HepG2 (cell line): Measurements from ENCODE around the gene RHAG. TPM values are rescaled to one million over a fixed set of nuclear protein-coding genes. Genes with fewer than 3 reads are reported as not detected.

Source experiments
- ATF1 ChIP-seq: IDR thresholded peaks from 2 replicates; pipeline ENCODE4 v1.6.1; 2016; ENCODE audit warnings: mild to moderate bottlenecking, control low read depth
- CEBPG ChIP-seq: IDR thresholded peaks from 2 replicates; pipeline ENCODE4 v1.6.1; 2016
- CREB1 ChIP-seq, 2 experiments: fragments of 450-650 bp in 1 of 2; IDR thresholded peaks; 2 replicates each; pipeline ENCODE4 v1.6.1; 2016 to 2017; ENCODE audit warnings: control low read depth in 1 of 2, mild to moderate bottlenecking in 1 of 2, missing compliant biosample characterization in 1 of 2, missing genetic modification characterization in 1 of 2
- DPF2 ChIP-seq: sonication (generic); formaldehyde crosslinking; IDR thresholded peaks from 2 replicates; pipeline ENCODE4 v1.4.0; 2020; ENCODE audit warnings: mild to moderate bottlenecking, low read depth, missing genetic modification reagents, borderline replicate concordance
- FOXK1 ChIP-seq: sonication (generic); formaldehyde crosslinking; IDR thresholded peaks from 2 replicates; pipeline ENCODE4 v1.4.0; 2020; ENCODE audit warnings: low read depth, missing genetic modification reagents, borderline replicate concordance
- GABPA ChIP-seq, 2 experiments: IDR thresholded peaks; 2 replicates each; pipeline ENCODE4 v1.6.1; 2011 to 2016; ENCODE audit warnings: low read depth in 2 of 2, low read length in 1 of 2, missing biosample characterization in 1 of 2, missing genetic modification characterization in 1 of 2
- GATAD2A ChIP-seq: IDR thresholded peaks from 2 replicates; pipeline ENCODE4 v1.6.1; 2016
- HOXA5 ChIP-seq: sonication (generic); formaldehyde crosslinking; IDR thresholded peaks from 2 replicates; pipeline ENCODE4 v1.4.0; 2020; ENCODE audit warnings: missing genetic modification reagents
- HOXD1 ChIP-seq: sonication (generic); formaldehyde crosslinking; IDR thresholded peaks from 2 replicates; pipeline ENCODE4 v1.5.0; 2020; ENCODE audit warnings: missing genetic modification reagents
- KAT8 ChIP-seq: IDR thresholded peaks from 2 replicates; pipeline ENCODE4 v1.6.1; 2016; ENCODE audit warnings: missing genetic modification reagents, missing compliant biosample characterization
- NONO ChIP-seq, 2 experiments: fragments of 450-650 bp in 1 of 2; sonication (generic) in 1 of 2; formaldehyde crosslinking in 1 of 2; IDR thresholded peaks in 1 of 2; conservative IDR thresholded peaks in 1 of 2; 2 replicates each; pipeline versions ENCODE4 v1.6.1 to v1.8.0; 2017 to 2022; ENCODE audit warnings: mild to moderate bottlenecking in 1 of 2, missing genetic modification reagents in 1 of 2, moderate library complexity in 1 of 2
- NR2F6 ChIP-seq, 2 experiments: IDR thresholded peaks; 2 replicates each; pipeline ENCODE4 v1.6.1; 2016; ENCODE audit warnings: antibody characterized with exemption in 1 of 2, mild to moderate bottlenecking in 1 of 2
- PPARG ChIP-seq: conservative IDR thresholded peaks from 2 replicates; pipeline ENCODE4 v1.6.1; 2016; ENCODE audit warnings: missing biosample characterization, missing genetic modification reagents
- SAP130 ChIP-seq: IDR thresholded peaks from 2 replicates; pipeline ENCODE4 v1.6.1; 2016; ENCODE audit warnings: low read depth
- SETDB1 ChIP-seq: sonication (generic); formaldehyde crosslinking; IDR thresholded peaks from 2 replicates; pipeline ENCODE4 v1.5.1; 2020; ENCODE audit warnings: missing genetic modification reagents, mild to moderate bottlenecking, borderline replicate concordance
- SOX13 ChIP-seq, 3 experiments: fragments of 450-650 bp in 1 of 3; sonication (generic) in 1 of 3; formaldehyde crosslinking in 1 of 3; IDR thresholded peaks in 2 of 3; conservative IDR thresholded peaks in 1 of 3; 2 replicates each; pipeline versions ENCODE4 v1.5.0 to v1.6.1; 2016 to 2020; ENCODE audit warnings: antibody characterized with exemption in 1 of 3, mild to moderate bottlenecking in 1 of 3, missing compliant biosample characterization in 1 of 3, missing genetic modification reagents in 1 of 3, moderate library complexity in 1 of 3
- TBX2 ChIP-seq: sonication (generic); formaldehyde crosslinking; IDR thresholded peaks from 2 replicates; pipeline ENCODE4 v1.5.0; 2020; ENCODE audit warnings: missing genetic modification reagents, mild to moderate bottlenecking, borderline replicate concordance
- ZNF296 ChIP-seq: sonication (generic); formaldehyde crosslinking; conservative IDR thresholded peaks from 2 replicates; pipeline ENCODE4 v1.5.0; 2020; ENCODE audit warnings: mild to moderate bottlenecking, missing genetic modification reagents
- ZNF441 ChIP-seq: sonication (generic); formaldehyde crosslinking; IDR thresholded peaks from 2 replicates; pipeline ENCODE4 v1.7.0; 2021; ENCODE audit warnings: missing genetic modification reagents, borderline replicate concordance
- polyA plus RNA-seq, 8 experiments: library from polyadenylated mRNA; depleted of rRNA in 3 of 8; stranded (reverse) in 7 of 8; unstranded in 1 of 8; fragments of >200 nt; fragmentation: Illumina TruSeq in 4 of 8; extraction: Trizol in 4 of 8; gene quantifications; 2 replicates each; pipeline versions ENCODE4 v1.2.1 to v1.2.3, GENCODE V29; 2011 to 2016; ENCODE audit warnings: low read depth in 4 of 8, missing spikeins in 1 of 8, mixed read lengths in 1 of 8; ENCODE audit not compliant: insufficient read depth in 1 of 8
- total RNA-seq, 5 experiments: library from RNA; depleted of rRNA; stranded (reverse); fragments of >200 nt; fragmentation: Illumina TruSeq; extraction: Trizol; gene quantifications; 2 replicates each; pipeline ENCODE4 v1.2.3, GENCODE V29; 2016; ENCODE audit warnings: low read depth in 1 of 5
- TF ChIP-seq, protein P1 (sequence below): sonication (generic); formaldehyde crosslinking; IDR thresholded peaks from 2 replicates; pipeline ENCODE4 v1.4.0; 2020; ENCODE audit warnings: missing genetic modification reagents
- TF ChIP-seq, protein P2 (sequence below): IDR thresholded peaks from 2 replicates; pipeline ENCODE4 v1.6.1; 2016; ENCODE audit warnings: mild to moderate bottlenecking
- TF ChIP-seq, protein P3 (sequence below): sonication (generic); formaldehyde crosslinking; IDR thresholded peaks from 2 replicates; pipeline ENCODE4 v1.4.0; 2020; ENCODE audit warnings: missing genetic modification reagents, borderline replicate concordance

Gene RHAG
- total and polyA plus RNA-seq, 2 of the 13 experiments (the other 11 are each of a cell fraction or from before 2014, with no cell fraction given): not detected

DNA sequence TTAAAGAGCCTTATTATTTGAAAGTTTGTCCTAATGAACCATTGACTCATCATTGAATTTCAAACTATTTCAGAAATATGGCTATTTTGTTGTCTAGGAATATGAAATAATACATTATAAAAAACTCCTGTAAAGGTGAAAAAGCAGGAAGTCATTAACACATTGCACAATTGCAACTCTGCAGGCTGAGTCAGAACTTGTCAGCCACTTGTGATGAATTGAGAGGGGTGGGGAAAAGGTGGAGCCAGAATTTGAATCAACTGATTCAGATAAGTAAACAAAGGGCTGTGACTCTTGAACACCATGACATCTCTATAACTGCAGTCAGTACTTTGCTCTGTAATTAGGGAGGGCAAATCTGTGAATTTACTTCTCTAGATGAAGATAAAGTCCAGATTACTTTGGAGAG, 80.2 kb downstream of the RHAG start (continued):
- TF ChIP-seq SOX13 (IDR thresholded peaks at IDR 0.05) (0 out of 2 replicates have a peak, but pooled peaks have one; percentile 48), SOX13 (CRISPR knock-in tag; conservative IDR thresholded peaks at IDR 0.05 in 1 of 2, IDR thresholded peaks at IDR 0.05 in 1 of 2) (peak in 1 of 2 experiments; percentile 75; a peak in 2 of 4 replicates), NR2F6 (IDR thresholded peaks at IDR 0.05) (peak; percentile 41; the same call in 1 of the 2 replicates), NR2F6 (CRISPR knock-in tag; IDR thresholded peaks at IDR 0.05) (0 out of 2 replicates have a peak, but pooled peaks have one; percentile 7), DPF2 (CRISPR knock-in tag) (peak; percentile 40; the same call in 1 of the 2 replicates), ZNF296 (no peak), HOXA5 (CRISPR knock-in tag) (peak; percentile 99), NONO (IDR thresholded peaks at IDR 0.05) (no peak), NONO (CRISPR knock-in tag; conservative IDR thresholded peaks at IDR 0.05) (no peak), SETDB1 (CRISPR knock-in tag) (no peak), HOXD1 (CRISPR knock-in tag) (peak; percentile 98), FOXK1 (peak; percentile 60; the same call in 1 of the 2 replicates), GABPA (IDR thresholded peaks at IDR 0.05; ENCODE audit: low read depth, low read length) (no peak), GABPA (CRISPR knock-in tag; IDR thresholded peaks at IDR 0.05; ENCODE audit: low read depth) (peak; percentile 39; the same call in 1 of the 2 replicates), SAP130 (CRISPR knock-in tag) (peak; percentile 79), PPARG (CRISPR knock-in tag) (0 out of 2 replicates have a peak, but pooled peaks have one; percentile 25), CEBPG (peak; percentile 93), ATF1 (CRISPR knock-in tag) (0 out of 2 replicates have a peak, but pooled peaks have one; percentile 47), CREB1 (IDR thresholded peaks at IDR 0.05) (no peak), CREB1 (CRISPR knock-in tag; IDR thresholded peaks at IDR 0.05) (peak; percentile 54), GATAD2A (CRISPR knock-in tag) (peak; percentile 73), ZNF441 (CRISPR knock-in tag) (no peak), KAT8 (CRISPR knock-in tag) (peak; percentile 66), TBX2 (CRISPR knock-in tag) (peak; percentile 78; the same call in 1 of the 2 replicates)
- TF ChIP-seq, protein P1, sequence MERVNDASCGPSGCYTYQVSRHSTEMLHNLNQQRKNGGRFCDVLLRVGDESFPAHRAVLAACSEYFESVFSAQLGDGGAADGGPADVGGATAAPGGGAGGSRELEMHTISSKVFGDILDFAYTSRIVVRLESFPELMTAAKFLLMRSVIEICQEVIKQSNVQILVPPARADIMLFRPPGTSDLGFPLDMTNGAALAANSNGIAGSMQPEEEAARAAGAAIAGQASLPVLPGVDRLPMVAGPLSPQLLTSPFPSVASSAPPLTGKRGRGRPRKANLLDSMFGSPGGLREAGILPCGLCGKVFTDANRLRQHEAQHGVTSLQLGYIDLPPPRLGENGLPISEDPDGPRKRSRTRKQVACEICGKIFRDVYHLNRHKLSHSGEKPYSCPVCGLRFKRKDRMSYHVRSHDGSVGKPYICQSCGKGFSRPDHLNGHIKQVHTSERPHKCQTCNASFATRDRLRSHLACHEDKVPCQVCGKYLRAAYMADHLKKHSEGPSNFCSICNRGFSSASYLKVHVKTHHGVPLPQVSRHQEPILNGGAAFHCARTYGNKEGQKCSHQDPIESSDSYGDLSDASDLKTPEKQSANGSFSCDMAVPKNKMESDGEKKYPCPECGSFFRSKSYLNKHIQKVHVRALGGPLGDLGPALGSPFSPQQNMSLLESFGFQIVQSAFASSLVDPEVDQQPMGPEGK: 0 out of 2 replicates have a peak, but pooled peaks have one; percentile 16
- TF ChIP-seq, protein P2, sequence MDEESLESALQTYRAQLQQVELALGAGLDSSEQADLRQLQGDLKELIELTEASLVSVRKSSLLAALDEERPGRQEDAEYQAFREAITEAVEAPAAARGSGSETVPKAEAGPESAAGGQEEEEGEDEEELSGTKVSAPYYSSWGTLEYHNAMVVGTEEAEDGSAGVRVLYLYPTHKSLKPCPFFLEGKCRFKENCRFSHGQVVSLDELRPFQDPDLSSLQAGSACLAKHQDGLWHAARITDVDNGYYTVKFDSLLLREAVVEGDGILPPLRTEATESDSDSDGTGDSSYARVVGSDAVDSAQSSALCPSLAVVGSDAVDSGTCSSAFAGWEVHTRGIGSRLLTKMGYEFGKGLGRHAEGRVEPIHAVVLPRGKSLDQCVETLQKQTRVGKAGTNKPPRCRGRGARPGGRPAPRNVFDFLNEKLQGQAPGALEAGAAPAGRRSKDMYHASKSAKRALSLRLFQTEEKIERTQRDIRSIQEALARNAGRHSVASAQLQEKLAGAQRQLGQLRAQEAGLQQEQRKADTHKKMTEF (CRISPR knock-in tag): peak; percentile 78
- TF ChIP-seq, protein P3, sequence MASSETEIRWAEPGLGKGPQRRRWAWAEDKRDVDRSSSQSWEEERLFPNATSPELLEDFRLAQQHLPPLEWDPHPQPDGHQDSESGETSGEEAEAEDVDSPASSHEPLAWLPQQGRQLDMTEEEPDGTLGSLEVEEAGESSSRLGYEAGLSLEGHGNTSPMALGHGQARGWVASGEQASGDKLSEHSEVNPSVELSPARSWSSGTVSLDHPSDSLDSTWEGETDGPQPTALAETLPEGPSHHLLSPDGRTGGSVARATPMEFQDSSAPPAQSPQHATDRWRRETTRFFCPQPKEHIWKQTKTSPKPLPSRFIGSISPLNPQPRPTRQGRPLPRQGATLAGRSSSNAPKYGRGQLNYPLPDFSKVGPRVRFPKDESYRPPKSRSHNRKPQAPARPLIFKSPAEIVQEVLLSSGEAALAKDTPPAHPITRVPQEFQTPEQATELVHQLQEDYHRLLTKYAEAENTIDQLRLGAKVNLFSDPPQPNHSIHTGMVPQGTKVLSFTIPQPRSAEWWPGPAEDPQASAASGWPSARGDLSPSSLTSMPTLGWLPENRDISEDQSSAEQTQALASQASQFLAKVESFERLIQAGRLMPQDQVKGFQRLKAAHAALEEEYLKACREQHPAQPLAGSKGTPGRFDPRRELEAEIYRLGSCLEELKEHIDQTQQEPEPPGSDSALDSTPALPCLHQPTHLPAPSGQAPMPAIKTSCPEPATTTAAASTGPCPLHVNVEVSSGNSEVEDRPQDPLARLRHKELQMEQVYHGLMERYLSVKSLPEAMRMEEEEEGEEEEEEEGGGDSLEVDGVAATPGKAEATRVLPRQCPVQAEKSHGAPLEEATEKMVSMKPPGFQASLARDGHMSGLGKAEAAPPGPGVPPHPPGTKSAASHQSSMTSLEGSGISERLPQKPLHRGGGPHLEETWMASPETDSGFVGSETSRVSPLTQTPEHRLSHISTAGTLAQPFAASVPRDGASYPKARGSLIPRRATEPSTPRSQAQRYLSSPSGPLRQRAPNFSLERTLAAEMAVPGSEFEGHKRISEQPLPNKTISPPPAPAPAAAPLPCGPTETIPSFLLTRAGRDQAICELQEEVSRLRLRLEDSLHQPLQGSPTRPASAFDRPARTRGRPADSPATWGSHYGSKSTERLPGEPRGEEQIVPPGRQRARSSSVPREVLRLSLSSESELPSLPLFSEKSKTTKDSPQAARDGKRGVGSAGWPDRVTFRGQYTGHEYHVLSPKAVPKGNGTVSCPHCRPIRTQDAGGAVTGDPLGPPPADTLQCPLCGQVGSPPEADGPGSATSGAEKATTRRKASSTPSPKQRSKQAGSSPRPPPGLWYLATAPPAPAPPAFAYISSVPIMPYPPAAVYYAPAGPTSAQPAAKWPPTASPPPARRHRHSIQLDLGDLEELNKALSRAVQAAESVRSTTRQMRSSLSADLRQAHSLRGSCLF: no peak
